Stimulated activated CD8-positive, alpha-beta memory T cell treated with anti-CD3 and anti-CD28 coated beads, Interleukin-15, amount 100 ng/mL, for 1 hour (primary cell): ENCODE measurements around the gene GPBP1L1.
"Not testable (repeated sequence)": the region's sequence is repeated elsewhere in the genome, so short reads cannot be mapped to it uniquely, and the experiment has no call there.

ENCODE experiments used
- DNase-seq: peaks from one replicate; pipeline ENCODE4 v3.0.0-alpha.2; 2020; ENCODE audit warnings: low read depth

Gene GPBP1L1

DNA sequence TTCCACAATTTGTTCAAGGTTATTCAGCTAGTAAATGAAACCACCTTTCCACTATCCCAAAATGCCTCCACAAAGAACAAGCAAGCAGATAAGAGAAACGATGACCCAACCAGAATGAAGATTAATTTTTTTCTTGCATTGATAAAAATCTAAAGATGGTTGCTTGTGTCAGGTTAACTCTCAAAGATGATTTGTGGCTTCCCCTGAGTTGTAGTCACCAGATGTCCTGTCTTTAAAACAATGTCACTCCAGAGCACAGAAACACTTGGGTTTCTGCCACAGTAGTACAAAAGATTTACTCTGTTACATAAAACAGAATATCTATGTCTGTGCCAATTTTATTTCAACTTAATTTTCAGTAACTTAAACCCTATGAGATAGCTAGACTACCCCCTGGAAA, 51.1 kb downstream of the GPBP1L1 start:
- DNase-seq: no peak

DNA sequence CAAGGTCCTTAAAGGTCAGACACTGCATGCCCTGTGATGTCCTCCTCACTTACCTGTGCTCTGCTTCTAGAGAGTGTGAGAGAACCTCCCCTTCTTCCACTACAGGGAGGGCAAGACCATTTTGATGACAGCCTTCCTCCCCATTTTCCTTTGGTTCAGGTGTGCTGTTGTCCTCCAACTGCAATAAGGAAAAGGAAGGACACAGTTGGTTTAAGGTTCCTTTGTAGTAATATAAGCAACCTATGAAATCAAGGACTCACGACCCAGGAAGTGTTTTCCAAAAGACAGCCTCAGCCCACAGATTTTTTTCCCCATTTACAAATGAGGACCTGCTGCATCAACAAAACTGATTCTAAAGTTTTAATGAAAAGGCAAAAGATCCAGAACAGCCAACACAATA, 55.9 kb downstream of the GPBP1L1 start:
- DNase-seq: no peak

- no peak for DNase-seq
Measured at GRCh38 chr1:45629035-45629434, 57.3 kb downstream of the GPBP1L1 start.

DNA sequence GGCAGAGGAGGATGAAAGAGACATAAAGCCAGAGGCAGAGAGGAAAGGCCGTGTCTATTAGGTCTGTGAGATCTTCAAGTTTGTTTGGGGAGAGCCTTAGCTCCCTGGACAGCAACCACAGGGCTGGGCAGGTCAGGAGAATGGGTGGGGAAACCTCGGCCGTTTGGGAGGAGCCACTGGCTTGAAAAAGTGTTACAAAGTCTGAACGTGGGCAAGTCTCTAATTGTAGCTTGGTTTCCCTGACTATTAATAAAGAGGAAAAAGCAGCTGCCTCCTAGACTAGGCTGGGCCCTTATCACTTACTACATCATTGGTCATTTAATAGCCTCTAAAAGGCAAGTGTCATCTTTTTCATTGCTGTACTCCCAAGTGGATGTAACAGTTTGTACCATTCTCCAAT, 62.4 kb downstream of the GPBP1L1 start, which contains the start of gene CCDC17:
CCDC17 (minus strand) TSS at position 83 of the 400 bp plus-strand sequence. CDS start 145 bp downstream, outside the sequence.
- DNase-seq: no peak

DNA sequence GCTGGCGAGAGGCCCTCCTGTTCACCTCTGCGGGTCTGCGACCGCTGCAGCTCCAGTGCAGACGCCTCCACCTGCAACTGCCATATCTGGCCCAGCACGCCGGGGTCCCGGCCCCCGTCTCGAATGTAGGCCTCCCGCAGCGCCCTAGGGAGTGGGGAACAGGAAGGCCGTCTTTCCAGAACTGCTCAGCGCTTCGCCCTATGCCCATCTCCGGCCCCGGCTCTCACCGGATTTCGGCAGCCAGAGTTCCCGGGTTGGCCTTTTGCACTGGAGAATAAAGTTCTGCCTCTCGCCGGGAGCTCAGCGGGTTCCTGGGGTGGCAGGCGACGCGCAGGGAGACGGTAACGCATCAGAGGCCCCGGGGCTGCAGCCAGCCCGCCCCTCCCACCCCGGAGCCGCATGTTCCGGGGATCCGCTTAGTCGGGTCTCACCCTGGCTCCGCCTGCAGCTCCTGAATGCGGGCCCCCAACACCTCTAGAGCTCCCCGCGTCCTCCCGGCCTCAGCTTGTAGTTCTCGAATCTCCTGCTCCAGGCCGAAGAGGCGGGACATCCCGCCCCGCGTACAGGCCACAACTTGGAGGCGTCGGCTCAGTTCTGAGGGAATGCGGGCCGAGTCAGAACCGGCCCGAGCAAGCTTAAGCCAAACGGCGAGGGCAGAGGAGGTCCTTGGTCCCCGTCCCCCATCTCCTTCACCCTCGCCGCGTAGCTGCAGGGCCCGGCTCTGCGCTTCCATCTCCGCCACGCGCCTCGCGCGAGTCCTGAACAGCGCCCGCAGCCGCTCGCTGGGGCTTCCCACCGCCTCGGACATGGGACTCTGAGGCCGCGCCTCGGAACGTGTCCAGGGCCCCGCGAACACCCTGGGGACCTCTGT, 63.6 kb downstream of the GPBP1L1 start:
- DNase-seq: no peak

DNA sequence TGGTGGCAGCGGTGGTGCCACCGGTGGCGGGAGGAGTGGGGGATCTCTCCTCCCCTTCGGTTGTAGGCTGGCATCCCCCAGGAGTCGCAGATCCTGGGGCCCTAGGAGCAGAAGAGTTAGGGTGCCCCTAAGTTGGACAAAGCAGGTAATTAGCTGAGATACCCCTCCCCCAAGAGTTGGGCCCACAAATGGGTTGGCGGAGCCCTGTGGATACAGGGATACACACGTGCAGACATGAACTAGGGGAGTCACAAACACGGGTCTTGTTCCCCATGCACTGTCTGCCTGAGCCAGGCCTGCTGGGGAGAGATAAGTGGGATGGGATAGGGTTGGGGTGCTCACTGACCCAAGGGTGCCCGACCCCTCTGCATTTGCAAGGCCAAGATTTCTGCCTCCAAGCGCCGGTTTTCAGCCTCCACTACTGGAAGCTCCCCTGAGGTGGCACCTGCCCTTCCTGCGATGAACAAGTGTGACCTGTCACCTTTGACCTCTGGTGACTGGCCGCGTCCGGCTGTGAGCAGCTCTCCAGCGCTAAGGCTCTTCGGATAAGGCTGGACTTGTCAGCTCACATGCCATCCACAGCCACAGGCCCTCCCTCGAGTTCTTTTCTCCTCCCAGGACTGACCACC, 64.3 kb downstream of the GPBP1L1 start:
- DNase-seq: no peak

DNA sequence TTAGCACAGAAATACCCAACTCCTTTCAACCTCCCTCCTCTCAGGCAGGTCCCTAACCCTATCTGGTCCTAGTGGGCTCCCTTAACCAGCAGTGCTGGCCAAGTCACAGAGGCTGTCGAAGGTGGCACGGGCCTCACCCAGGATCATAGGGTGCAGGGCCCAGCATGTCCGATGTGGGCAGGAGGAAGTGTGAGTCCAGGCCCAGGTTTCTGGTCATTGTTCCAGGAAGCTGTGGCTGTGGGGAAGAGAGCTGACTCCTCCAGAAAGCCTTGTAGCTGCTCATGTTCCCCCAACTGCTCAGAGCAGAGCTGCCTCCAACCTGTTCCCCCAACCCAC, 64.9 kb downstream of the GPBP1L1 start:
- no peak for DNase-seq

GRCh38 chr1:45620588-45621500, 65.5 kb downstream of the GPBP1L1 start:
- DNase-seq: no peak

- DNase-seq: no peak
Measured at GRCh38 chr1:45619149-45619921, 67.0 kb downstream of the GPBP1L1 start.

DNA sequence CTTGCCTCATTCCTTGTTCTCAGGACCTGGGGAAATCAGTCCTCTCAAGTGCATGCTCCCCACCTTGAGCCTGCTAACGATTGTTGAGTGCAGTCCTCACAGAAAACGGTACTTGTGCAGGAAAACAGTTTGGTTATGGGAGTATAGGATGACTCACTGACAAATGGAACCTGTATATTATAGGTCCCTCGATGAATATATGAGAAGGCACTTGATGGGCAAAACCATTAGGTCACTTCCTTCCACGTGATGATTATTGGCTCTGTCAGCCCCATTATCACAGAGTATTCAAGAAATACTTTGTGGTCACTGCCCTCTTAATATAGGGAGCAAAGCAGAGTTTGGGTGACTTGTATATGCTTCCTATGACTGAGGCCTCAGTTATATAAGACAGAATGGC, 68.7 kb downstream of the GPBP1L1 start:
- DNase-seq: no peak

GRCh38 chr1:45615885-45616284, 70.4 kb downstream of the GPBP1L1 start:
- no peak for DNase-seq

DNA sequence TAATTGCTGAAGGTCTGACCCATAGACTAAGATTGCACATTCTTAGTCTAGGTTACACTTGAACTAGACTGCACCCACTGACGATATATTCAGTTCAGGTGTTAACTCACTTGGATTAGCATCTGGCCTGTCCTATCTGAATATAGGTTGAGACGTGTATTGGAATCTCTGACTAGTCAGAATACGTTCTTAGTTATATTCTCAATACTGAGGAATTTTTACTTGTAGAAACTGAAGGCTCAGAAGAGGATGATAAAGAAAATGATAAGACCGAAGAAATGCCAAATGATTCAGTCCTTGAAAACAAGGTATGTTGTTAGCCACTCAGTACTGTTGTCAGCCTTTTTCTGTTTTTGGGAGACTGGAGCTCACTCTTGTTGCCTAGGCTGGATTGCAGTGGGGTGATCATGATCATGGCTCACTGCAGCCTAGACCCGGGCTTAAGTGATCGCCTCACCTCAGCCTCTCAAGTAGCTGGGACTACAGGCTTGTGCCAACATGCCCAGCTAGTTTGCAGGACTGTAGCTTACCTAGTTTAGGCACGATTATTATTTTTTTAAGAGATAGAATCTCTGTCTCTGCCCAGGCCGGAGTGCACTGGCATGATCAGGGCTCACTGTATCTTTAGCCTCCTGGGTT, 73.3 kb downstream of the GPBP1L1 start:
- DNase-seq: no peak

DNA sequence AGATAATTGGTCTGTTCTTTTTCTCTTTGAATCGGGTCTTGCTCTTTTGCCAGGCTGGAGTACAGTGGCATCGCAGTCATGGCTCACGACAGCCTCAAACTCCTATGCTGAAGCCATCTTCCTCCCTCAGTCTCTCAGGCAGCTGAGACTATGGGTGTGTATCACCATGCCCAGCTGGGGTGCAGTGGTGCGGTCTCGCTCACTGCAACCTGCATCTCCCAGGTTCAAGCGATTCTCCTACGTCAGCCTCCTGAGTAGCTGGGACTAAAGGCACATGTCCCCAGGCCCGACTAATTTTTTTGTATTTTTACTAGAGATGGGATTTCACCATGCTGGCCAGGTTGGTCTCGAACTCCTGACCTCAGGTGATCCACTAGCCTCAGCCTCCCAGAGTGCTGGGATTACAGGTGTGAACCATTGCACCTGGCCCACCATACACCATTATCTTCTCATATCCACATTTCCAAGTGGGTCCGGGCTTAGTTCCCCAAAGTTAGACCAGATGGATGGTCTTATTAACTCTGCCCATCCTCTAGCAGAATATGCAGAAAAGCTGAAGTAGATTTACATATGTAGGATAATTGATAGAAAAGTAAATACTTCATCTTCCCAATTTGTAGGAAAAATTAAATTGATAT, 75.6 kb downstream of the GPBP1L1 start:
- DNase-seq: no peak

DNA sequence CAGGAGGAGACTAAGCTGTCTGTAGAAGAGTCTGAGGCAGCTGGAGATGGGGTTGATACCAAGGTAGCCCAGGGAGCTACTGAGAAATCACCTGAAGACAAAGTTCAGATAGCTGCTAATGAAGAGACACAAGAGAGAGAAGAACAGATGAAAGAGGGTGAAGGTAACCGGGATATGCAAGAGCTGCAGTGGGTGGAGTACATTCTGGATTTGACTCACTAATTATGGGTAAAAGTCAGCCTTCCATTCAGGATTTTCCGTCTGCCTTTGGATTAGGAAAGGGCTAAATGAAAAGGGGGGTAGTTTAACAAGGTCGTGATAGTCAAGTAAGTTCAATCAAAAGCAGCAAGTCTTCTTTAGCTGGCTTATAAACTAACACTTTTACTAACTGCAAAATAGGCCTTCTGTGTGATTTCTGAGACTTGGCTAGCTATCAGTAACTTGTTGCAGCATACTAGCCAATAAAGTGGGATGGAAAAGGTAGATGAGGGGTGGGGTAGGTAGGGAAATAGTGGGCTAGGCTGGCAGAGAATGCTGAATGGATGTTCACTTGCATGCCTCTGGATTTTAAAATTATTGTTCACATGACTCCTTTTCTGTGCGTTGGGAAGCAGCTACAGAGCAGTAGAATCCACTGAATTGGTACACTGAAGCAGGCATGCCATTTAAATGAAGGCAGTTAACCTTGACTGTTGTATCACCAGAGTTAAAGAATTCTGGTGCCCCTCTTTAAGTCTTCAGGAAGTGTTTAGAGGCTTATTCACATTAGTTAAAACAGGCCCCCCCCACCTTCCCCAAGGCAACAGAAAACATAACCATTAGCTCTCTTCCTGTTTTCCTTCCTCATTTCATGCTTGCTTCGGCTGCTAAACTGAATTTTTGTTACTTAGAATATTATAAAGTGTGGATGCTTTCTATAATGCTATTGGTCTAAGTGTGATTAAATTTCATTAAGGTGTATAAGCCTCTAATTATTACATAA, 77.9 kb downstream of the GPBP1L1 start:
- DNase-seq: no peak

DNA sequence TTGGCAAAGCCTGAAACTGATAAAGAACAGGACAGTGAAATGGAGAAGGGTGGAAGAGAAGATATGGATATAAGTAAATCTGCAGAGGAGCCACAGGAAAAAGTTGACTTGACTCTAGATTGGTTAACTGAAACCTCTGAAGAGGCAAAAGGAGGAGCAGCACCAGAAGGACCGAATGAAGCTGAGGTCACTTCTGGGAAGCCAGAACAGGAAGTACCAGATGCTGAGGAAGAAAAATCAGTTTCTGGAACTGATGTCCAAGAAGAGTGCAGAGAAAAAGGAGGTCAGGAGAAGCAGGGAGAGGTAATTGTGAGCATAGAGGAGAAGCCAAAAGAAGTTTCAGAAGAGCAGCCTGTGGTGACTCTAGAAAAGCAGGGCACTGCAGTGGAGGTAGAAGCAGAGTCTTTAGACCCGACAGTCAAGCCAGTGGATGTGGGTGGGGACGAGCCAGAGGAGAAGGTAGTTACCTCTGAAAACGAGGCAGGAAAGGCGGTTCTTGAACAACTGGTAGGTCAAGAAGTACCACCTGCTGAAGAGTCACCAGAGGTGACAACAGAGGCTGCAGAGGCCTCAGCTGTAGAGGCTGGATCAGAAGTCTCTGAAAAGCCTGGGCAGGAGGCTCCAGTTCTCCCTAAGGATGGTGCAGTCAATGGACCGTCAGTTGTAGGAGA, 78.8 kb downstream of the GPBP1L1 start:
- DNase-seq: no peak

DNA sequence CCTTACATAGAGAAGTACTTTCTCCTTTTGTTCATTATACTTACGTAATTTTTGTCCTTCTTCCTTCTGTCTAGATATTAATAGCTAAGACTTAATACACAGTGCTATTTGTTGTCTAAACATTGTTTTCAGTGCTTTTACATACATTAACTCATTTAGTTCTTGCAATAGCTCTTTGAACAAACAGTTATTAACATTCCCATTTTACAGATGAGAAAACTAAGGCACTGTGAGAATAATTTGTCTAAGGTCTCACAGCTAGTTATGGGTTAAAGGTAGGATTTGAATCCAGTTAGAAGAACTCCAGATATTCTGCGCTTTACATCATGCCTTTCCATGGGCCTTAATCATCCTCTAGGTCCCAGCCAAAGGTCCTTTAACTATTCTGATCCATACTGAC, 82.1 kb downstream of the GPBP1L1 start:
- DNase-seq: no peak

DNA sequence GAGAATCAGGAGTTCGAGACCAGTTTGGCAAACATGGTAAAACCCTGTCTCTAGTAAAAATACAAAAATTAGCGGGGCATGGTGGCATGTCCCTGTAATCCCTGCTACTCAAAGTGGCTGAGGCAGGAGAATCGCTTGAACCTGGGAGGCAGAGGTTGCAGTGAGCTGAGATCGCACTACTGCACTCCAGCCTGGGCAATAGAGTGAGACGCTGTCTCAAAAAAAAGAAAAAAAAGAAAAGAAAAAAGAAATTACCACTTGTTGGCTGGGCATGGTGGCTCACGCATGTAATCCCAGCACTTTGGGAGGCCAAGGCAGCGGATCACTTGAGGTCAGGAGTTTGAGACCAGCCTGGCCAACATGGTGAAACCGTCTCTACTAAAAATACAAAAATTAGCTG, 89.6 kb downstream of the GPBP1L1 start:
- DNase-seq: not testable (repeated sequence)

GRCh38 chr1:45594412-45594811, 91.9 kb downstream of the GPBP1L1 start:
- DNase-seq: no peak

GRCh38 chr1:45589861-45590260, 96.5 kb downstream of the GPBP1L1 start:
- DNase-seq: no peak
